DMS 273 treated with DMSO at 0.1 percent for 48 hours (cell line): ENCODE measurements around the gene UBXN10.
"Not testable (repeated sequence)": the region's sequence is repeated elsewhere in the genome, so short reads cannot be mapped to it uniquely, and the experiment has no call there.

ENCODE experiments used
- DNase-seq: peaks from one replicate; lab custom pipeline; 2025; lab: John Stamatoyannopoulos, UW

Gene UBXN10

DNA sequence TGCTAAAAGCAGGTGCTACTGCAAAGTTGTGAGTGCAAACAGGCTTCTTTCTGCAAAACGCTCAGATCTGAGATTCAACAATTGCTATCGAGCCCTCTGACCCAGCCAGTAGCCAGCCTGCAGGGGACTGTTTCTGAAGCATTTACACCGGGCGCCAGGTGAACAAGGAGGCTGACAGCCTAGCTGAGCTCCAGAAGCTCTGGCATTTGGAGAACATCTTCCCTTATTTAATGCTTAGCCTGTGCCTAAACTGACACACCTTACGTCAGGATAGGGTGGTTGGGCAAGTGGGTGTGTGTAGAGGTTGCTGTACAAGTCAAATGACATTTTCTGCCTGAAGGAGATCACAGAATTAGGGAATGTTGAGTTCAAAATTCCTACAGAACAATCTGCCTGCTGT is 16.3 kb downstream of the UBXN10 start:
- DNase-seq: no peak

DNA sequence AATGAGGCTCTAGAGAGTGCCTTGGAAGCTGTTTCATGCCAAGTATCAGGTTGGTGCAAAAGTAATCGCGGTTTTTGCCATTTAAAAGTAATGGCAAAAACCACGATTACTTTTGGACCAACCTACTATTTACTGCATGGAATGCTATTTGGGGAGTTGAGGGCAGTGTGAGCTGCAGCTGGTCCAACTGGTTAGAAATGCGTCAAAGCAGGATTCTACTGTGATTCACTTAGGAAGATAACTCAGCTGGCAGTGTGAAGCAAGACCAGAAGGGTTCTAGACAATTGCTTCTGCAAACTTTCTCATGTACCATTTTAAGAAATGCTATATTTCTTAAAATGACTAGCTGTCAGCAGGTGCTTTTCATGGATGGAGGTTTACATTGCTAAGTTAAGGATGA is 21.6 kb downstream of the UBXN10 start:
- DNase-seq: no peak

DNA sequence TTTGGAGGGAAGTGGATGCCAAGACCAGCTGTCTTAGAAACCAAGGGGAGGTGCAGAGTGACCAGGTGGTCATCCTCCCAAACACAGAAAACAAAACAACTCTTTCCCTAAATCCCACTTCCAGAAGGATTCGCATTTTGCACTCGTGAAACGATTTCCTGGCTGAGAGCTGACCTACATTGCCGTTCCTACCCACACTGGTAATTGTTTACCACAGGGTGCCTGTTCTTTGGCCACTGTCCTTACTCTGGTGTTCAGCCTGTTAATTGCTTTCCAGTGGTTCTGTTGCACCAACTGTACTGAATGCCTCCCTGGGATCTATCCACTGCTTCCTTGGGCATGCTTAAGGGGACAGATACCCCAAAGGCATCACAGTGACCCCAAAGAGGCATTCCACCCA is 23.6 kb downstream of the UBXN10 start:
- DNase-seq: no peak

DNA sequence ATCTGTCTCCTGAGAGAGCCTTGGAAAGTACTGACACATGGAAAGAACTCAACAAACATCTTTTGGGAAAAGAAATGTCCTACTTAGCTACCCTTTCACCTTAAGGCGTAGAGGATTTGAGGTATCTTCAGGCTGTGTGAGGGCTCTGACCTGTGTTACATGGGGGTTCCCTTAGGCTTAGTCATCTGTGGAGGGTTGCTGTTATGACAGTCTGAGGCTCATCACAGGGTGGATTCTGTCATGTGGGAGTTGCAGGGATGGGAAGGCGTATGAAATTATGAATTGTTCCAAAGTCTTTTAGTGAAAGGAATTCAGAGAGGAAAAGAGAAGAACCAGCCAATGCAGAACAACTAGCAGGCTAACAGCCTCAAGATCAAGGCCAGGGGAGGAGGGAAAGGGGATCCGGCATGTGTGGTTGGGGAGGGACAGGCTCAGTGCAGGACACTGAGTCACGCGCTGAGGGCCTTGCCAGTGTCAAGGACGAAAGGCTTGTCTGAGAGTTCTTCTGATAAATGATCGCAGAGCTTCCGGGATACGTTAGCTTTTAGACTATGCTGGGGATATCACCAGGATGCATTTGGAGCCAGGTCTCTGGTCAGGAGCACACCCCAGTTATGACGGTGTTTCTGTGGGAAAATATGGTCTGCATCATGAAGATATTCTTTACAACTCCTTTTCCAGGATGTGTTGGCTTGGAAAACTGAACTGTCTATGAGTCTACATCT is 25.0 kb downstream of the UBXN10 start:
- no peak for DNase-seq

DNA sequence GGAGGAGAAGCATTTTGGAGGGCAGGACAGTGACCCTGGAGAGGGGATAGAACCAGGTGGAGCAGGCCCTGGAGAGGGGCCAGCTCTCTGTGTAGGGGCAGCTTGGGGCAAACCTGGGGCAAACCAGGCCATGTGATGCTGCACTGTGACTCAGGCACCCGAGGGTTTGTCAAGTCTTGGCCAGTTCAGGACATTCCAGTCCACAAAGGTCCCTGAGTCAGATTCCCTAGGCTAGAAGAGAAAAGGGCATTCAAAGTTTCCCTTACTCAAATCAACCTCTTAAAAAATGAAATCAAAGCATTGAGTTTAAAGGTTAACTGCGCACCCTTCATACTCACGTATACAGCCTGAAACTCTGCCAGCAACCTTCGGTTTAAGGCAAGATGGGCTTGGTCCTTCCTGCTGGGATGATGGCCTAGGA is 25.6 kb downstream of the UBXN10 start:
- DNase-seq: no peak

DNA sequence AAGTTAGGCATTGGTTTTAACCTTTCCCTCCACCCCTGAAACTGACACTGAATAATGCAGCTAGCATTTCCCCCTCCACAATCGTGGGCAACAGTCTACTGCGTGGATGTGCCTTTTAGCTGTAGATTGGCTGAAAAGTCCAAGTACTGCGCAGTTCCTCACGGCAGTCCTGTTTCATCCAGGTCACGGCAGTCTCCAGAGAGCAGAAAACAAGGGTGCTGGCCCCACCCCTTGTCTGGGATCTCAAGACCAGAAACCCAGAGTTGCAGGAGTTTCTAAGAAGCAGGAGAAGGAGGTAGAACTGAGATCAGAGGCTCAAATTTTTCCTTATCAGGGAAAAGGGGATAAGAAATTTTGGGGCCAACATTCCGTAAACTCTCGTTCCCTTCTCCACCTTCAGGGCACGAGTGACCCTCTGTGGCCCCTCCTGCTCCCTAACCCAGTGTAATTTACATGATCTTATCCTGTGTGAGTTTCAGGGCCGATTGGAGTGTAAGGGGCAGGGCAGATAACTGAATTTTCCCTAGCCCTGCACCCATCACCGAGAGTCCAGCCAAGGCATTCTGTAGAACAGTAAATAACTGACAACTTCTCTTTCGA is 26.3 kb downstream of the UBXN10 start:
- DNase-seq: no peak

DNA sequence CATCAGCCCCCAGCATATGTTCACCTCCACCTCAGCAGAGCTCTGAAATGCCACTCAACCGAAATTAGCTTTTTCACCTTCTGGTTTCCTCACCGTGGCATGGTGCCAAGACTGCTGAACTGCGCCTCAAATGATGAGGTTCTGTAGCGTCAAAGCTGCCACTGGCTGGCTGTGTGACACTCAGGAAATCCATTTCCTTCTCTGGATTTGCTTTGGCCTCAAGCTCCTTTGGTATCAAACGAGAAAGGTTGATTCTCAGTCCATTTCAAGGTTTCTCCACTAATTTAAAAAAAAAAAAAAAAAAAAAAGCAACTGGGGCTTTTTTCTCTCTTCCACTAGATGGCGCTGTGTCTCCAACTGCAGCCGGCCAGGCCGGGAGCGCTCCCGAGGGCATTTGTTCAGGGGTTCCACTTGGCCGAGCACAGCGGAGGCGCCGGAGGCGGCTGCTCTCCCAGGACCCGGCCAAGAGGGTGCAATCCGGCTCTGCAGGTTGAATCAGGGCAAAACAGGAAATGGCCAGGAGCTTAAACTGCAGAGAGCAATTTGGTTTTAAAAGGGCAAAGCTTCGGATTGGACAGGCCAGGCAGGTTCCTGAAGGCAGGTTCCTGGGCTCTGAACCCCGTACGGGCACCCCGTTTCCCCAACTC is 26.9 kb downstream of the UBXN10 start:
- peak; percentile 65 for DNase-seq

DNA sequence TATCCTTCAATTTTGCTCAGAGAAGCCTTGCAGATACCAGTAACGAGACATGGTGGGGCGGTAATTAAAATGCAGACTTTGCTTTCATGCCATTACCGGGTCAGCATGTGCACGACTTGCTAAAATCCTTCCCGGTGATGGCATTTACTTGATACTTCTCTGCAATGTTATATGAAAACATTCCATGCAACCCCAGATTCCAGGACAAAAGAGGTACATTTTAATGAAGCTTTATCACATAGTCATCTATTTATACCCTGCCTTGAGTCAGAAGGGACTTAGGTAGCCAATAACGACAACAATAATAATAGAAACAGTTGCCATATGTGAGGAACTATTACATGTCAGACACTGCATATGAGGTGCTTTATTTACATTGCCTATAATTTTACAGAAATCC is 29.8 kb downstream of the UBXN10 start:
- DNase-seq: no peak

DNA sequence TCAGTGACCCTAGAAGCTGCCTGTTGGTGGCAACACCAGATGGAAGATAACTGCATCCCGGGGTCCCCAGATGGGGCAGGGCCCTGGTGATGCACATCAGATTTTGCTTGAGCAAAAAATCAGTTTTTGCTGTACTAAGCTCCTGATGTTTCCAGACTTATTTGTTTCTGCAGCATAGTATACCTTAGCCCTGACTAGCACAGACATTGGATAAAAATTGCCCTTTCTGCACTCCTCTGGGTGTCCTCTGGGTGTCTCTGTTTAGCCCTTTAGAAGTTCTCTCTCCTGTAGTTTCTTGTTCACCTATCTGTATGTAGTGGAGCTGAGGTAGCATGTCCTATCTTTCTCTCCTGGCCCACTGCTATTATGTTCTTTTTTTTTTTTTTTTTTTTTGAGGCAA is 30.7 kb downstream of the UBXN10 start:
- peak; percentile 7 for DNase-seq

DNA sequence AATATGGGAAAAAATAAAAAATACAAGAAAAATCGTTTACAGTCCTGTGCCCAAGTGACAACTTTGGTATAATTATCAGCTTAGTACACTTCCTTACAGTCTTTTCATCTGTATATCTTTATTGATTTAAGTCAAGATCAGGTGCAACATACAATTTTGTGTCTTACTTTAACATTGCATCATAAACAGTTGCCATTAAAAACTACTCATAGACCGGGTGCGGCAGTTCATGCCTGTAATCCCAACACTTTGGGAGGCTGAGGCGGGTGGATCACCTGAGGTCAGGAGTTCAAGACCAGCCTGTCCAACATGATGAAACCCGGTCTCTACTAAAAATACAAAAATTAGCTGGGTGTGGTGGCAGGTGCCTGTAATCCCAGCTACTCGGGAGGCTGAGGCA is 33.2 kb downstream of the UBXN10 start:
- DNase-seq: not testable (repeated sequence)

DNA sequence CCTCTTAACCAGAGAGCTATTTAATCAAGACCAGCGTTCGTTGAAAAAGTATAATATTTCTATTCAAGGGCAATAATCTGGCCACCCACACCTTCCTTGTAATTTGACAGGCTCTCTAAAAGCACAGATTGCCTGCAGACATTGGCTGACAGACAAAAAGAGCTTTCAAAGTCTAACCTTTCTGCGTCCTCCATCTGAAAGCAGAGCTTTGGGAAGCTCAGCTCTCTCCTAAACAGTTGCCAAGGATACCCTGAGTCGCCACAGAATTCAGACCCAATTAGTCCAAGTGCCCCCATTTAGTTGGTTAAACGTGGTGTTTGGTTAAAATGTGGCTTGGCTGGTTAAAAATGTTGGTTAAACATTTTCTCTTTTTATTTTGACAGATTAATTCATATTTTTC is 34.1 kb downstream of the UBXN10 start:
- peak; percentile 17 for DNase-seq

DNA sequence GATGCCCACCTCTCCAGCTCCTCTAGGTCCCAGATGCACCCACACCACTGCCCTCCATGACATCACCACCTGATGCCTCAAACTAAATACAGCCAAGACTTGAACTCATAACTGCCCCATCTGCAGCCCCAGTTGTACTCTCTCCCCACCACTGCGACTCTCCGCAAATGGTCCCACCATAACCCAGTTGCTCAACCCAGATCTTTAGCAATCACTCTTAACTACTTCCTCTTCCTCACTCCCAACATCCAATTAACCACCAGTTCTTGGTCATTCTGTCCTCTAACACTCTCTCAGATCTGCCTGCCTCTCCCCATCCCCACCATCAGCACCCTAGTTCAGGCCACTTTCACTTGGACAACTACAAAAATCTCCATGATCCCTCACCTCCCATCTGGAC is 37.2 kb downstream of the UBXN10 start:
- DNase-seq: no peak

DNA sequence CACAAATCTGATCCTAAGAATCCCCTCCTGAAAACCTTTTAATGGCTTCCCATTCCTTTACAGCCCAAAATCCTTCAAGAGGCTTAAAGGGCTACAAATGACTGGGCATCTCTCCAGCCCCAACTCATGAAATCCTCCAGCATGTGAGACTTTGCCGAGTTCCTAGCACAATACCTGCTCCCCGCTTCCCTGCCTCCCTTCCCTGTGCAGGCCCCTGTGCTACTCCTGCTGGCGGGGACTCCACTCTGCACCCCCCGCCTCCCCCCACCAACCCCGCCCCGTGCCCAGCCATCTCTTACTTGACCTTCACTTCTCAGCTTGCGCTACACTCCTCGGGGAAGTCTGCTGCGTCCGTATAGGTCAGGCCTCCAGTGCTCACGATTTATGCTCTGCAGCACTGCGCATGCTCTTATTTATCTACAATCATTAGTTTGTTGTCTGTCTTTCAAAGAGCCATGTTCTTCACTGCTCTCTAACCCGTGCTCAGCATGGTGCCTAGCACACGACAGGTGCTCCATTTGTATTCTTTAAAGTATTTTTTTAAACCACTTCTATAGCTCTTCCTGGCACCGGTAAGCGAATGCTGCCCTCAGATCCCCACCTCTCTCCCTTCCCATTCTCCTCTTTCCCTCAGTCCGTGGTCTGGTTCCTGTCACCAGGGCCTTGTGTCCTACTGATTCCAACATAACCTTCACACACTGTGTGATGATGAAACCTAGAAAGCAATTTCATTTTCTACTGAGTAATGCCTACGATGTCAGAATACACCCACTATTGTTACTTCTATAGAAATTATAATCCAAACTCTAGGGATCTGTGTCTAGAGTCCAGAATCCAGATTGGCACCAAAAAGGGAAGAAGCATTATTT is 37.9 kb downstream of the UBXN10 start:
- no peak for DNase-seq

DNA sequence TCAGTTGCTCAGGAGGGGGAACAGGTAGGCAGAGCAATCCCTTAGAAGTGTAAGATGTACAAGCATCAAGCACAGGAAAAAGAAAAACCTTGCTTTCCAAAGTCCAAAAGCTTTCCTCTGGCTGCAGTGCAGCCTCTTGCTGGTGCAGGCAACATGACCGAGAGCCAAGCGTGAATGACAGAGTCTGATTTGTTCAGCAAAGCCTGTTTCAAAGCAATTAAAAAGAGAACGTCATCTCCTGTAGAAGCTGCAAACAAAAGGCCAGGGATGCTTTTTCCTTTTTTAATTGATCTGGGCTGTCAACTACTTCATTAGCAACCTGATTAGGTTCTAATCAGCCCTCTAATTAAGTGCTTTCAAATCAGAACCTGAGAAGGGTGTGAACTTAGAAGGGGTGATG is 38.6 kb downstream of the UBXN10 start:
- DNase-seq: no peak

DNA sequence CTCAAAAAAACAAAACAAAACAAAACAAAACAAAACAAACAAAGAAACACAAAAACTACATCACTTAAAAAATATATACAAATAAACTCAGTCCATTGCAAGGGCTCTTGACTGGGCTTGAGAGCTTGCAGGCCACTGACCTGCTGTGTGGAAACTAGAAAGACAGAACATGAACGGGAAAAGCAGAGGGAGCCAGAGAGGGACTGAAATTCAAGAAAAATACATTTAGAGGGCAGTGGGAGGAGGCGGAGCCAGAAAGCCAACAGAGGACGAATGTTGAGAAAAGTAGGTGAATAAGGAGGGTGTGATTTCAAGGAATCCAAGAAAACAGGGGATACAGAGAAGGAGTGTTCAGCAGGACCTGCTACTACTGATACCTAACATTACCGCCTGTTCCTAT is 41.8 kb downstream of the UBXN10 start:
- no peak for DNase-seq

DNA sequence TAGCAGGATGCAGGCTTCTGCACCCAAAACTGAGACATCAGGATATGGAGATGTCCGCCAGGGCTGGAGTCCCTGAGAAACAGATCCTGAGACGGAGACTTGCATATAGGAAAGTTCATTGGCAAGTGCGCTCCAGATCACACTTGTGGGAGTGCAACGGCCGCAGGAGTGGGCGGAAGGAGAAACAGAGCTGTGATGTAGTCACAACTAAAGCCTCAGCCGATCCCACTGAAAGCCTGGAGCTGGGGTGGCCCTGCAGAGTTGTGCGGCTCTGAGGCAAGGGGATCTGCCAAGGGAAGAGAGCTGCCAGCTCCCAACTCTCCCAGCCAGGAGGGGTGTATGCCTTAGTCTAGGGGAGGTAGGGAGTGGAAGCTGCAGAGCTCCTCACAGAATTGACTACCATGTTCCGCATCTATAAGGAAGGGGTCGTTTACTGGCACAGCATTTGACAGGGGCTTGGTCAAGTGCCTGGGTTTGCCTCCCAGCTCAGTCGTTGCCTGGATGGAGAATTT is 42.5 kb downstream of the UBXN10 start:
- no peak for DNase-seq

DNA sequence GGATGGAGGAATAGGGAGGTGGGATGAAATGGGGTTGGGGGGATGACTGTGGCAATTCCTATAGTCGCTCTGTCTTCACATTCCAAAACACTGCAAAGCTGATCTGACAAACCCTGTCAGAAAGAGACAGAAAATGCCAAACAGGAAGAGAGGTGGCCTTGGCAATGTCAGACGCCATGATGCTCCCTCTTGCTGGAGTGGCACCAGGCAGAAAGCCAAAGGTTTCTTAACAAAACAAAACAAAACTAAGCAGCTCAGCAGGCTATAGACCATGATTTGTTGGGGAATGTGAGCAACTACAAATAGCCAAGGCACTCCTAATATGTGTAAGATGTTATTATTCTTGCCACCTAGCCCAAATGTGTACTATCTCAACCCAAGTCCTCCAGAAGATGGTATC is 43.3 kb downstream of the UBXN10 start:
- no peak for DNase-seq

DNA sequence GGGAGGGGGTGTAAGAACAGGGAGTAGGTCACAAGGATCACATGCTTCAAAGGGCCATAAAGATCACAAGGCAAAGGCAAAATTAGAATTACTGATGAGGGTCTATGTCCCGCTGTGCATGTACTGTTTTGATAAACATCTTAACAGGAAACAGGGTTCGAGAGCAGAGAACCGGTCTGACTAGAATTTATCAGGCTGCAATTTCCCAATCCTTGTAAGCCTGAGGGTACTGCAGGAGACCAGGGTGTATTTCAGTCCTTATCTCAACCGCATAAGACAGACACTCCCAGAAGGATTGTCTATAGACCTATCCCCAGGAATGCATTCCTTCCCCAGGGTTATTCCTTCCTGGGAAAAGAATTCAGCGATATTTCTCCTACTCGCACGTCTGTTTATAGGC is 46.7 kb downstream of the UBXN10 start:
- not testable (repeated sequence) for DNase-seq

DNA sequence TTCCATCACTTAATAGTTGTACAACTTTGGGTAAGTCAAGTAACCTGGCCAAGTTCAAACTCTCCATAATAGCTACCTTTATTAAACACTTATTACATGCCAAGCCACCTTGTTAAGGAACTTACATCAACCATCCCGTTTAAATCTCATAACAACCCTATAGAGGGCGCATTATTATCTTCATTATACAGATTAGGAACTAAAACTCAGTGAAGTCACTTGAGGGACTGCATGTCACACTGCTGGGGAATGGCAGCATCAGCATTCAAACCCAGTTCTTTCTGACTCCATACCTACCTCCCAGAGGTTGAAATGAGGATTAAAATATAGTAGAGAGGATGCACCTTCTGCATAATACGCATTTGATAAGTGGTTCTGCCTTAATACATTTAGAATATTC is 47.5 kb downstream of the UBXN10 start:
- peak; percentile 27 for DNase-seq

DNA sequence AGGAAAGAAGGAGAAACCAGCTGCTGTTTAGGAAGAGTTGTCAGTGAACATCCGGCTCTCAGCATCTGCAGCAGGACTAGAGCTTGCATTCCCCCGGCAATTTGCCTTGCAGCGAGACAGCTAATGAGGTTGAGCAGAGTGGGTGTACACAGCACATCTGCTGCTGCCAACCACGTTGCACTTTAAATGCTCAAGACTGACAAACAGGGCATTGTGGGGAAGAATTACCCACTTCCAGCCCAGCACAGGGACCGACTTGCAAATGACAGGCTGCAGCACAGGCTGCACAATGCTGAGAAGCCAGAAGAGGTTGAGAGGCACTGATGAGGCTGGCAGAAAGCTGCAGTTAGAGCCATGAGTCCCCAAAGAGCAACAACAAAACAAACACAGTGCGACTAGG is 48.0 kb downstream of the UBXN10 start:
- DNase-seq: peak; percentile 17

DNA sequence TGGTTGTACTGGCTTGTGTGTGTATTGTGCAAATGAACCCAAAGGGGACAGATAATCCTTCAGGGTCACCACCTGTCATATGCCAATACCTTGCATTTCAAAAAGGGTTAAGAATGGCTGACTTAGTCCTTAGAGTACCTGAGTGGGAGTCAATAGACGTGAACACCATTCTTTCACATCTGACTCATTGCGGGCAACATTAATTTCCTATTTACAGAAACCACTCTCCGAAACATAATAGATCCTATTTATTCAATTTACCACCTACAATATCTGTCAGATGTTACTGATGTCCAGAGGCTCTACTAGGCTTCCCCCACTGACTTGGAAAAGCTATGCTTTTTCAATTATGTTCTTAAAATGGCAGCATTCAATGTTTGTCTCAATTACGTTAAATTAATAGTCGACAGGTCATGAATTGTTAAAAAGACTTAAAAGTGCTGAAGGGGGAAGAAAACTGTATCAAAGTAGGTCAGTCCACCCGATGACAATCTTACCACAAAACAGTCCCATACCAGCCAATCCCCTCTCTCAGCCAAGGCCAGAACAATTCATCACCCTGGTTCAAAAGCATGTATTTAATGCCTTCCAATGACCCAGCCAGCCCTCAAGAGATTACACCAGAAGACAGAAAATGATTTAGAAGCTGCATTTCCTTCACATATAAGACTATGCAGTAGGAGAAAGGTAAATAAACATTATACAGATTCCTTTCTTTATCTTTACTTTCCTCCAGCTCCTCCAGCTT is 49.1 kb downstream of the UBXN10 start:
- DNase-seq: no peak

DNA sequence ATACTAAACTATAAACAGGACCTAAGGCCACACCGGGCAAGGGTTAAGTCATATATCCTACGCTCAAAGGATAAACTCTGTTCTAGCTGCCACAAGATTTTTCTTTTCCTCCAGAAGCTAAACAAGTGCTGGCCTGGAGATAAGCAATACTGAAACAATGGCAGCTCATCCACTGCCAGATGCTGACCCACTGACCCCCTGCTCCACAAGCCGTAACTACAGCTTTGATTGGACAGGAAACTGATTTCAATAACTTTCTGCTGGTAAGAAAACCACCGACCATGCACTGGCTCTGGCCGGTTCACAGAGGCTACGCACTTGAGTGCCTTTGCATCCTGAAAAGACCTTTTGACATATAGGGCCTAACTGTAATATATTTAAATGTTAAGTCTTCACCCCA is 51.8 kb downstream of the UBXN10 start:
- no peak for DNase-seq
